Stimulated activated CD8-positive, alpha-beta memory T cell treated with anti-CD3 and anti-CD28 coated beads, Interleukin-7, amount 100 ng/mL, for 4 hours (primary cell): ENCODE data around the gene PUM2.

ENCODE experiments used
- DNase-seq, 2 donors: peaks; one replicate each; pipeline ENCODE4 v3.0.0-alpha.2; 2020; ENCODE audit warnings: low read depth in 2 of 2

The PUM2 gene

GRCh38 chr2:20231159-20231558 is 119.5 kb downstream of the PUM2 start:
- DNase-seq, result no peak

GRCh38 chr2:20230114-20230425 is 120.6 kb downstream of the PUM2 start:
- no peak for DNase-seq

GRCh38 chr2:20229322-20230113 is 121.1 kb downstream of the PUM2 start:
- DNase-seq, result no peak

DNA sequence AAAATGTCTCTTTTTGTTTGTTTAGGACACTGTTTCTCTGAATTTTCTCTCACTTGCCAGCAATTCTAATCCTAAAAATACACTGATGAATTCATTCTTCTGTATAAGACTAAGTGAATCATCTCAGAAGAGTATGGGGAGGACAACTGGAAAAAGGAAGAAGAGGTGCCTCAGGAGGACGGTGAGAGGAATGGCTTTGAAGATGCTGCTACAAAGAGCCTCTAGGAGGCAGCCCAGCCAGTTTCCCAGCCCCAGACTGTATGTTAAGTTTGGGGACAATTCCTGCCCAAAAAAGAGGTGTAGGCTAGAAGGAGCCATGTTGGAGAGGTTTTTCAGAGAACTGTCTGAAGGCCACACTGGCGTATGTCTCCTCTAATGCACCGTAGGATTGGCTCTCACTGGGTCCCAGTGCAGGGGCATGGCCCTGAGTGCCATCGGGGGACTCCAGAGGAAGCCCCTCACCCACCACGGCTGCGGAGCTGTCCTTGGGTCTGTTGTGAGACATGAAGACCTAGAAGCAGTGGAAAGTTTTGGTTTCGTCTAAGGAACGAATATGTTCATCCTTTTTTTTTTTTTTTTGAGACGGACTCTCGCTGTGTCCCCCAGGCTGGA is 122.6 kb downstream of the PUM2 start:
- no peak for DNase-seq

GRCh38 chr2:20226152-20226545 is 124.5 kb downstream of the PUM2 start:
- no peak for DNase-seq

GRCh38 chr2:20225294-20226151 is 125.1 kb downstream of the PUM2 start:
- no peak for DNase-seq

DNA sequence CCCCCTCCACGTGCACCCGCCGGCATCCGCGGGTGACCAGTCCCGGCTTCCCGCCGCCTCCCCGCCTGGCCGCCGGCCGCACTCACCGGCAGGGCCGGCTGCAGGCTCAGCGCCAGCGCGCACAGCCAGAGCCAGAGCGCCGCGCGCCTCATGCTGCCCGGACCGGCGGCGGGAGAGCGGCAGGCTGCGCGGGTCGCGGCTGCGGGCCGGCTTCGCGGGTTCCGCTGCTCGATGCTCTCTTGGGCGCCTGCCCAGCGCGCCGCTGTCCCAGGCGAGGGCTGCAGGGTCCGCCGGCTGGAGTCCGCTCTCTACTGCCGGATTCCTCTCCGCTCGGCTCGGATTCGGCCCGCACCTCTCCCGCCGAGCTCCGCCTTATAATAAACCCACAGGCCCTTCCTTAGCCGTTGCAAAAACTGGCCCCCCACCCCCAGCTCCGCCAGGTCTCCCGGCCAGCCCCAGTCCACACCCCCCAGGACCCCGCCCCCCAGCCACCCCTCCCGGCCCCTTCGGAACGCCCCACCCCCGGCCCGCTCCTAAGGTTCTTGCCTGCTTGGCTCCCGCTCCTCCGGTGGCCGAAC is 125.8 kb downstream of the PUM2 start, which contains the start of gene SDC1:
Gene SDC1 (minus strand): TSS at position 415 of the 578 bp plus-strand sequence. CDS start 263 bp downstream, at position 152.
- no peak for DNase-seq

DNA sequence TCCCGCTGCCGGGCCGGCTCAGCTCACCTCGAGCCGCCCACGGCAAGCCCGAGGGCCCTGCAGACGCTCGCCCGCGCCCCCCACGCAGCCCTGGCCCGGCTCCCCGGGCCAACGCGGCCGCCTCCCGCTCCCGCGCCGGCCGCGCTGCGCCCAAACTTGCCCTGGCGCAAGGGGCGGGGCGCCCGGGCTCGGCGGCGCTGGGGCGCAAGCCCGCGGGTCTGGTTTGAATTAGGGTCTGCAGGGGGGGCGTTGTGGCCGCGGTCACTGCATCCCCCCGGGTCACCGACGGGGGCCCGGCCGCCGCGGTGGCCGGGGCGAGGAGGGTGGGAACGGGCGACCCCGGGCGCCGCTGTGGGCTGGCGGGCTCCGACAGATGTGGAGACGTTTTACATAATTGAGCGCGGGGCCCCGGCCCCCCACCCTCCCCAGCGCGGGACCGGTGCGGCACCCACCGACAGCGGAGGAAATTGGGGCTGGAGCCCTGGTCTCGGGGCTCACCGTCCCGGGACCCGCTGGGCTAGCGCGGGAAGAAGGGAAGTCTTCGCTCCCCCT is 126.4 kb downstream of the PUM2 start:
- DNase-seq, result no peak

GRCh38 chr2:20223407-20224163 is 127.1 kb downstream of the PUM2 start:
- no peak for DNase-seq

- DNase-seq, result no peak
These were observed 127.8 kb downstream of the PUM2 start for GRCh38 chr2:20222769-20223406.

- no peak for DNase-seq
These were observed 128.5 kb downstream of the PUM2 start for GRCh38 chr2:20222014-20222768.

DNA sequence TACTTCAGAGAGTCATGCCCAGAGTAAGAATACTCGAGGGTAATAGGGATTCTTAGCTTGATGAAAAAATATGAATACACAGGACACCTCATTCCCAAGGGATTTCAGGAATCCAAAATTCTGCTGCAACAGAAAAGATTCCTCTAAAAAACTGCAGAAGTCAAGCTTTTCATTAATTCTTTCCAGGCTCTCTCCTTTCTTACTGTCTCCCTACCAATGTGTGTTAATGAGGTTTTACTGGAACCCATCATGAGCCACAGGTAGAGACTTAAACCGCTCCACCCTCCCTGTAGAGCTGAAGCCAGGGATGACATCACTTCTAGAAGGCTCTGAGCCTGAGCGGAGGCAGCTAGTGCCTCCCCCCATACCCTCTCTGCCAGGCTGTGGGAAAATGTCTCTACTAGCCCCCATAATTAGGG is 129.1 kb downstream of the PUM2 start:
- no peak for DNase-seq

- DNase-seq, result no peak
These were observed 129.7 kb downstream of the PUM2 start for GRCh38 chr2:20220806-20221554.

GRCh38 chr2:20219763-20220380 is 130.8 kb downstream of the PUM2 start:
- no peak for DNase-seq

DNA sequence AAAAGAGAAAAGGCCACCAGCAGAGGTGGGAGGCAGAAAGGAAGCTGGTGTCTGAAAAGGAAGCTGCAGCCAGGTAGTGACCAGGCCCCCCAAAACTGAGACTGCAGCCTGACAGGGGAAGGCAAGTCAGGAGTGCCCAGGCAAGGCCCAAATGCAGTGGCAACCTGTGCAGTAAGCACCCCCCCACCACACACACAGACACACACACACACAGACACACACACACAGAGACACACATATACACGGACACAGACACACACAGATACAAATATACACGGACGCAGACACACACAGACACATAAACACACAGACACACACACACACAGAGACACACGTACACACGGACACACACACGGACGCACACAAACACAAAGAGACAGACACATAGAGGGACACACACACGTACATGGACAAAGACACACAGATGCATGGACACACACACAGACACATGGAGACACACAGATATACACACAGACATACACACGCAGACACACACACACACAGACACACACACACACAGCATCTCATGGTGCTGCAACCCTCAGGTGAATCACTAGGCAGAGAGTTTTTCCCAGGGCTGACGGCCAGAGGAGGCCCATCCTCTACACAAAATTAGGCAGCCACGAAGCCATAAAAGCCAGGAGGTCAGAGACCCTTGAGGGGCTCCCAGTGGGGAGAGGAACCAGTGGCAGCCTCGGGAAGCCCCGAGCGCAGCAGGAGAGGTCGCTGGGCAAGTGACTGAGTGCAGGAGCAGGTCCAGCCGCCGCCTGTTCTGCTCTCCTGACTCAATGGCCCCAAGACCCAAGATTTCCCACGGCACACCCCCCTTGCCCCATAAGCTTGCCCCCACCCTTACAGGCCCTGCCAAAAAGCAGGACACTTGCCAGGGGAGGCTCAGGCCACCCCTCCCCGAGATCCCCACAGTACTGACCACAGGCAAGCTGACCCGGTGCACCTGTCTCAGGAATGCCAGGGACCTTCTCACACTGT is 132.0 kb downstream of the PUM2 start:
- no peak for DNase-seq

GRCh38 chr2:20217041-20217970 is 133.3 kb downstream of the PUM2 start:
- DNase-seq, result no peak
